ENCODE results near the gene EML2. TPM values are rescaled to one million over a fixed set of nuclear protein-coding genes. Genes with fewer than 3 reads are reported as not detected.

The EML2 gene
- total and polyA plus RNA-seq, 2 of the 8 experiments (the other 6 are each of a cell fraction or from before 2014, with no cell fraction given): 28.8 to 29.4 TPM

DNA sequence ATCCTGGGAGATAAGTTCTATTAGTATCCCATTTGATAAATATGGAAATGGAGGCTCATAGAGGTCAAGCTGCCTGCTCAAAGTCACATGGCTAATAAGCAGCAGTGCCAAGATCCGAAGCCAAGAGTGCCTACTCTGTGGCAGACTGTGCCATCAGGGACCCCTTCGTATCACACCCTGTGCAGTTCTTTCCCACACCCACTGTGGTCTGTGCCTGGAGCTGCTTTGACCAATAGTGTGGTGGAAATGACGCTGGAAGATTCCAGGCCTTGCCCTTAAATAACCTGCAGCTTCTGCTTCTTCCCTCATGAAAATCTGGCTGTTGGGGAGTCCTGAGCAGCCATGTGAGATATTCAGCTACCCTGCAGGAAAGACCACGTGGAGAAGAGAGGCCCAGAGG lies 64.7 kb downstream of the EML2 start (continued):
- TF ChIP-seq, protein P1, sequence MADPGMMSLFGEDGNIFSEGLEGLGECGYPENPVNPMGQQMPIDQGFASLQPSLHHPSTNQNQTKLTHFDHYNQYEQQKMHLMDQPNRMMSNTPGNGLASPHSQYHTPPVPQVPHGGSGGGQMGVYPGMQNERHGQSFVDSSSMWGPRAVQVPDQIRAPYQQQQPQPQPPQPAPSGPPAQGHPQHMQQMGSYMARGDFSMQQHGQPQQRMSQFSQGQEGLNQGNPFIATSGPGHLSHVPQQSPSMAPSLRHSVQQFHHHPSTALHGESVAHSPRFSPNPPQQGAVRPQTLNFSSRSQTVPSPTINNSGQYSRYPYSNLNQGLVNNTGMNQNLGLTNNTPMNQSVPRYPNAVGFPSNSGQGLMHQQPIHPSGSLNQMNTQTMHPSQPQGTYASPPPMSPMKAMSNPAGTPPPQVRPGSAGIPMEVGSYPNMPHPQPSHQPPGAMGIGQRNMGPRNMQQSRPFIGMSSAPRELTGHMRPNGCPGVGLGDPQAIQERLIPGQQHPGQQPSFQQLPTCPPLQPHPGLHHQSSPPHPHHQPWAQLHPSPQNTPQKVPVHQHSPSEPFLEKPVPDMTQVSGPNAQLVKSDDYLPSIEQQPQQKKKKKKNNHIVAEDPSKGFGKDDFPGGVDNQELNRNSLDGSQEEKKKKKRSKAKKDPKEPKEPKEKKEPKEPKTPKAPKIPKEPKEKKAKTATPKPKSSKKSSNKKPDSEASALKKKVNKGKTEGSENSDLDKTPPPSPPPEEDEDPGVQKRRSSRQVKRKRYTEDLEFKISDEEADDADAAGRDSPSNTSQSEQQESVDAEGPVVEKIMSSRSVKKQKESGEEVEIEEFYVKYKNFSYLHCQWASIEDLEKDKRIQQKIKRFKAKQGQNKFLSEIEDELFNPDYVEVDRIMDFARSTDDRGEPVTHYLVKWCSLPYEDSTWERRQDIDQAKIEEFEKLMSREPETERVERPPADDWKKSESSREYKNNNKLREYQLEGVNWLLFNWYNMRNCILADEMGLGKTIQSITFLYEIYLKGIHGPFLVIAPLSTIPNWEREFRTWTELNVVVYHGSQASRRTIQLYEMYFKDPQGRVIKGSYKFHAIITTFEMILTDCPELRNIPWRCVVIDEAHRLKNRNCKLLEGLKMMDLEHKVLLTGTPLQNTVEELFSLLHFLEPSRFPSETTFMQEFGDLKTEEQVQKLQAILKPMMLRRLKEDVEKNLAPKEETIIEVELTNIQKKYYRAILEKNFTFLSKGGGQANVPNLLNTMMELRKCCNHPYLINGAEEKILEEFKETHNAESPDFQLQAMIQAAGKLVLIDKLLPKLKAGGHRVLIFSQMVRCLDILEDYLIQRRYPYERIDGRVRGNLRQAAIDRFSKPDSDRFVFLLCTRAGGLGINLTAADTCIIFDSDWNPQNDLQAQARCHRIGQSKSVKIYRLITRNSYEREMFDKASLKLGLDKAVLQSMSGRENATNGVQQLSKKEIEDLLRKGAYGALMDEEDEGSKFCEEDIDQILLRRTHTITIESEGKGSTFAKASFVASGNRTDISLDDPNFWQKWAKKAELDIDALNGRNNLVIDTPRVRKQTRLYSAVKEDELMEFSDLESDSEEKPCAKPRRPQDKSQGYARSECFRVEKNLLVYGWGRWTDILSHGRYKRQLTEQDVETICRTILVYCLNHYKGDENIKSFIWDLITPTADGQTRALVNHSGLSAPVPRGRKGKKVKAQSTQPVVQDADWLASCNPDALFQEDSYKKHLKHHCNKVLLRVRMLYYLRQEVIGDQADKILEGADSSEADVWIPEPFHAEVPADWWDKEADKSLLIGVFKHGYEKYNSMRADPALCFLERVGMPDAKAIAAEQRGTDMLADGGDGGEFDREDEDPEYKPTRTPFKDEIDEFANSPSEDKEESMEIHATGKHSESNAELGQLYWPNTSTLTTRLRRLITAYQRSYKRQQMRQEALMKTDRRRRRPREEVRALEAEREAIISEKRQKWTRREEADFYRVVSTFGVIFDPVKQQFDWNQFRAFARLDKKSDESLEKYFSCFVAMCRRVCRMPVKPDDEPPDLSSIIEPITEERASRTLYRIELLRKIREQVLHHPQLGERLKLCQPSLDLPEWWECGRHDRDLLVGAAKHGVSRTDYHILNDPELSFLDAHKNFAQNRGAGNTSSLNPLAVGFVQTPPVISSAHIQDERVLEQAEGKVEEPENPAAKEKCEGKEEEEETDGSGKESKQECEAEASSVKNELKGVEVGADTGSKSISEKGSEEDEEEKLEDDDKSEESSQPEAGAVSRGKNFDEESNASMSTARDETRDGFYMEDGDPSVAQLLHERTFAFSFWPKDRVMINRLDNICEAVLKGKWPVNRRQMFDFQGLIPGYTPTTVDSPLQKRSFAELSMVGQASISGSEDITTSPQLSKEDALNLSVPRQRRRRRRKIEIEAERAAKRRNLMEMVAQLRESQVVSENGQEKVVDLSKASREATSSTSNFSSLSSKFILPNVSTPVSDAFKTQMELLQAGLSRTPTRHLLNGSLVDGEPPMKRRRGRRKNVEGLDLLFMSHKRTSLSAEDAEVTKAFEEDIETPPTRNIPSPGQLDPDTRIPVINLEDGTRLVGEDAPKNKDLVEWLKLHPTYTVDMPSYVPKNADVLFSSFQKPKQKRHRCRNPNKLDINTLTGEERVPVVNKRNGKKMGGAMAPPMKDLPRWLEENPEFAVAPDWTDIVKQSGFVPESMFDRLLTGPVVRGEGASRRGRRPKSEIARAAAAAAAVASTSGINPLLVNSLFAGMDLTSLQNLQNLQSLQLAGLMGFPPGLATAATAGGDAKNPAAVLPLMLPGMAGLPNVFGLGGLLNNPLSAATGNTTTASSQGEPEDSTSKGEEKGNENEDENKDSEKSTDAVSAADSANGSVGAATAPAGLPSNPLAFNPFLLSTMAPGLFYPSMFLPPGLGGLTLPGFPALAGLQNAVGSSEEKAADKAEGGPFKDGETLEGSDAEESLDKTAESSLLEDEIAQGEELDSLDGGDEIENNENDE (IDR thresholded peaks at IDR 0.05; ENCODE audit: insufficient replicate concordance, low read length): no peak
- TF ChIP-seq GTF2F1 (IDR thresholded peaks at IDR 0.05; ENCODE audit: borderline replicate concordance, low read depth, low read length) (no peak), BCL11A (IDR thresholded peaks at IDR 0.05; ENCODE audit: low read depth in 2 of 2, low read length in 2 of 2) (no peak), RBBP5 (IDR thresholded peaks at IDR 0.05; ENCODE audit: borderline replicate concordance, low read depth, low read length) (no peak), CHD1 (IDR thresholded peaks at IDR 0.05; ENCODE audit: low read depth, low read length) (no peak), POU5F1 (IDR thresholded peaks at IDR 0.05; ENCODE audit: low read depth, low read length) (no peak), ZNF274 (IDR thresholded peaks at IDR 0.05; ENCODE audit: borderline replicate concordance, extremely low read depth, low read length) (no peak), NRF1 (IDR thresholded peaks at IDR 0.05; ENCODE audit: low read depth, low read length) (no peak), EGR1 (IDR thresholded peaks at IDR 0.05; ENCODE audit: borderline replicate concordance, low read depth, low read length) (no peak), SP4 (IDR thresholded peaks at IDR 0.05; ENCODE audit: low read length) (no peak), TEAD4 (IDR thresholded peaks at IDR 0.05; ENCODE audit: low read depth, low read length) (no peak)

All from H1 (cell line).